Stimulated activated CD8-positive, alpha-beta memory T cell treated with anti-CD3 and anti-CD28 coated beads, Interleukin-15, amount 100 ng/mL, for 24 hours (primary cell): ENCODE results near the gene EFCAB5.
"Not testable (repeated sequence)": the region's sequence is repeated elsewhere in the genome, so short reads cannot be mapped to it uniquely, and the experiment has no call there.

Source experiments
- DNase-seq: peaks from one replicate; pipeline ENCODE4 v3.0.0-alpha.2; 2020; ENCODE audit warnings: low read depth

EFCAB5 gene

DNA sequence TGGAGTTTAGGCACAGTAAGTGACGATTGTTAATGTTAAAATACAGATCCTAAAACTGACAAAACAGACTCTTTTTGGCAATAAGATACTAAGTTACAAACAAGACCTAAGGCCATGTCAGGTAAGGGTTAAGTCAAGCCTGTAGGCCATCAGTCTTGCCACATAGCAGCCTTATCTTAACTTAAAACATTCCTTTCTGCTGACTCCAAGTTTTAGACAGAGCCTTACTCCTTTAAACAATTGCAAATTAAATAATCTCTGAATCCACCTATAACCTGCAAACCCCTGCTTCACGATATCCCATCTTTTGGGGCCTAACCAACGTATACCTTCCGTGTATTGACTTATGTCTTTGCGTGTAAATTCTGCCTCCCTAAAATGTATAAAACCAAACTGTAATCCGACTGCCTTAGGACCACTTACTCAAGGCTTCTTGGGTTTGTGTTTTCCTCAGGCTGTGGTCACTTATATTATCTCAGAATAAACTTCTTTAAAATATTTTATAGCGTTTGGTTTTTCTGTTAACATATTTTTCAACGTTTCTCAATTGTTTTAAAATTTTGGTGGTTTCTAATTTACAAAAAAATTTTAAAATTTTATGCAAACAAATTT, 64.4 kb downstream of the EFCAB5 start:
- DNase-seq, result no peak

DNA sequence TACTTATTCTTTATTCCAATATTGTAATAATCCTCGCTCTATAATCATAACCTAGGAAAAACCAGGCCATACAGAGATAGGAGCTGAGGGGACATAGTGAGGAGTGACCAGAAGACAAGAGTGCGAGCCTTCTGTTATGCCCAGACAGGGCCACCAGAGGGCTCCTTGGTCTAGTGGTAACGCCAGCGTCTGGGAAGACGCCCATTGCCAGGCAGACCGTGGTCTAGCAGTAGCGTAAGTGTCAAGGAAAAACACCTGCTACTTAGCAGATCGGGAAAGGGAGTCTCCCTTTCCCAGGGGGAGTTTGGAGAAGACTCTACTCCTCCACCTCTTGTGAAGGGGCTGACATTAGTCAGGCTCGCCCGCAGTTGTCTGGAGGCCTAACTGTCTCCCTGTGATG, 70.5 kb downstream of the EFCAB5 start:
- not testable (repeated sequence) for DNase-seq

DNA sequence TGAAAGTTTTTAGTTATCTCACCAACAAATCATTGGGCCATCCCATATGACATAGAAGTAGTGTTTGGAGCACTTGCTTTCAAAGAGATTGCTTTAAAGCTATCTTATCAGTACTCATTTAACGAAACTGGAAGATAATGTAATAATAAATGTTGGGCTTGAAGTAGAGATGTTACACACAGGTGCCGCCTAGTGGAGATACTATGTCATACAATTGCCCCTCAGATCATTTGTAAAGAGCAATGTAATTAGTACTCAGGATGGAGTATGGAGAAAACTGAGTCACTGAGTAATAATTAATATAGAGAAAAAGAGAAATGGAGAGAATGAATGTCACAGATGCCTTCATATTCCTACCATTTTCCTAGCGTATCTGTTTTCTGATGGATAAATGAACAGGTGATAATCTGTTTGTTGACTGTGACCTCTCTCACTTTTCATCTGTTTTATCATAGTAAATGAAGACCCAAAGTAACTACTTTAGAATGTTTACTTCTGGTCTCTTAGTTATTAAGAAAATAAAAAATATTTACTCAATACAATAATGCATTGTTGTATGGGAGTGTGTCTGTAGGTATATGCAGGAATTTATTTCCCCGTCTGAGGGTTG, 80.4 kb downstream of the EFCAB5 start:
- no peak for DNase-seq

DNA sequence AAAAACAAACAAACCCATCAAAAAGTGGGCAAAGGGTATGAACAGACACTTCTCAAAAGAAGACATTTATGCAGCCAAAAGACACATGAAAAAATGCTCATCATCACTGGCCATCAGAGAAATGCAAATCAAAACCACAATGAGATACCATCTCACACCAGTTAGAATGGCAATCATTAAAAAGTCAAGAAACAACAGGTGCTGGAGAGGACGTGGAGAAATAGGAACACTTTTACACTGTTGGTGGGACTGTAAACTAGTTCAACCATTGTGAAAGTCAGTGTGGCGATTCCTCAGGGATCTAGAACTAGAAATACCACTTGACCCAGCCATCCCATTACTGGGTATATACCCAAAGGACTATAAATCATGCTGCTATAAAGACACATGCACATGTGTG, 83.9 kb downstream of the EFCAB5 start:
- not testable (repeated sequence) for DNase-seq

DNA sequence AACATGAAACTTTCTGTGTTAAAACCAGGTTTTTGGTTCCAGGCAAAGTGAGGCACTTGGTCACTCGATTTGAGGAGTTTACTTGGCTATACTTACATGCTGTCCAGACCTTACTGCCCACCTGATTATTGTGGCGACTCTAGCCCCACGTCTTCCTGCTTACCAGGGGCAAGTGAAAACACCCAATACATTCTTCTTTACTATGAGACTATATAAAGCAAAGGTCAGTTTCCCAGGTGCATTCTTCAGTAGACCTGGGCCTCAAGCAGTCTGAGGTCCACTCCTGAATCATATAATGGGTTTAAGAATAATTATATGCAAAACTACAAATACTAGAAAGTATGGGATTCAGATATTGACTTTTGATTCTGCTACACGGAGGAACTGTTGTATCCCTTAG, 86.2 kb downstream of the EFCAB5 start:
- no peak for DNase-seq

DNA sequence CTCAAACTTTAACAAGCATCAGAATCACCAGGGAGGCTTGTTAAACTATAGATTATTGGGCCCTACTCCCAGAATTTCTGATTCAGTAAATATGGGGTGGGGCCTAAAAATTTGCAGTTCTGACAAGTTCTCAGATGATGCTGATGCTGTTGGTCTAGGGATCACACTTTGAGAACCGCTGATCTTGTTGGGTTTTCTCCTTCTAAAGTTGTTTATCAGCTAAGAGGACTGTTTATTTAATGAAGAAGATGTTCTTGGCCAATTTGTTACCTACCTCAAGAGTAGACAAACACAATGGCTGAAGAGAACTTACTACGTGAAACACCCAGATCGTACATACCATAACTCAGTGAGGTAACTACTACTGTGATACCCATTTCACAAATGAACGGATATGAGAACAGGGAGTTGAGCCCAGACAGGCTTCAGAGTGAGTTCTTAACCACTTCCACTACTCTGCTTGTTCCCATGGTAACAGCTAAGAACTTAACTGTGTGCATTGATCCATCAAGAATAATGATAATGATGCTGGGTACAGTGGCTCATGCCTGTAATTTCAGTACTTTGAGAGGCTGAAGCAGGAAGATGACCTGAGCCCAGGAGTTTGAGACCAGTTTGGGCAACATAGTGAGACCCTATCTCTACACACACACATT, 89.9 kb downstream of the EFCAB5 start:
- DNase-seq, result no peak

DNA sequence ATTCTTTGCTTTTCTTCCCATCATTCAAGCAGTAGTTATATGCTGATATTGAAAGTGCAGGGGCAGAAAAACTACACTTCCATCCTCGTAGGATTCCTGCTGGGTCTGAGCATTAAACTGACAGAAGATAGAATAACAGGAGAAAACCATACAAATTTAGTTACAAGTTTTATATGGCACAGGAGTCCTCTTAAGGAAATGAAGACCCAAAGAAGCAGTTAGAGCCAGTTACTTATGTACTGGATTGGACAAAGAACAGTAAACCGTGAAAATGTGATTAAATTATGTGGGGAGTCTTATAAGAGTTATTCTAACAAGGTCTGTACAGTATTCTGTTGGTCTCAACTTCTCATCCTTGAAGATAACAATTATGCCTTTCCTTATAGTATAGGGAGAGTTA, 93.9 kb downstream of the EFCAB5 start:
- no peak for DNase-seq

DNA sequence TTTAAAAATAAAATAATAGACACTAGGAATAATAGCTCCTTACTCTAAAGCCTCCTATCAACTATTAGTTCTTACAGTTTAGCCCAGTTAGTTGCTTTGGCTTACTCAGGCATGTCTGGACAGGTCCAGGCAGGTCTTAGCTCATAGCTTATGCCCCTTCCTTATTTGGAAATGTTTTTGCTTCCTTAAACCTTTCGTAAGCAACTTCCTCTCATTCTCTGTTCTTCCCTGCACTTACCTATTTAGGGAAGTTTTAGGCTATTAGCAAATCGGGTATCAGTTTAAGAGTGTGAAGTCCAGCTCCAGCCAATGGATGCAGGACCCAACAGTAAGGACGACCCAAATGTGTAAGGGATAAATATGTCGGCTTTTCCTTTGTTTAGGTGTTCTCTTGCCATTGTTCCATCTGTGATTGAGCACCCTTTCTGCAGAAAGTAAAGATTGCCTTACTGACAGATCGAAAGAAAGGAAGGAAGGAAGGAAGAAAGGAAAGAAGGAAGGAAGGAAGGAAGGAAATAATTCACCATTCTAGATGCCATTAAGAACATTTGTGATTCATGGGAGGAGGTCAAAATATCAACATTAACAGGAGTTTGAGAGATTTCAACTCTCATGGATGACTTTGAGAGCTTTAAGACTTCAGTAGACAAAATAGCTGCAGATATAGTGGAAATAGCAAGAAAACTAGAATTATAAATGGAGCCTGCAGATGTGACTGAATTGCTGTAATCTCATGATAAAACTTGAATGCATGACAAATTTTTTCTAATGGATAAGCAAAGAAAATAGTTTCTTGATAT, 99.5 kb downstream of the EFCAB5 start:
- not testable (repeated sequence) for DNase-seq

DNA sequence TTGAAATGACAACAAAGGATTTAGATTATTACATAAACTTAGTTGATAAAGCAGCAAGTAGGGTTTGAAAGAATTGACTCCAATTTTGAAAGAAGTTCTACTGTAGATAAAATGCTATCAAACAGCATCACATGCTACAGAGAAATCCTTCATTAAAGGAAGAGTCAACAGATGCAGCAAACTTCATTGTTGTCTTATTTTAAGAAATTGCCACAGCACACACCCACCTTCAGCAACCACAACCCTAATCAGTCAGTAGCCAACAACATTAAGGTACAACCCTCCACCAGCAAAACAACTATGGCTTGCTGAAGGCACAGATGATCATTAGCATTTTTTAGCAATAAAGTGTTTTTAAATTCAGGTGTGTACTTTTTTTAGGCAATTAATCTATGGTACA, 100.1 kb downstream of the EFCAB5 start:
- no peak for DNase-seq

DNA sequence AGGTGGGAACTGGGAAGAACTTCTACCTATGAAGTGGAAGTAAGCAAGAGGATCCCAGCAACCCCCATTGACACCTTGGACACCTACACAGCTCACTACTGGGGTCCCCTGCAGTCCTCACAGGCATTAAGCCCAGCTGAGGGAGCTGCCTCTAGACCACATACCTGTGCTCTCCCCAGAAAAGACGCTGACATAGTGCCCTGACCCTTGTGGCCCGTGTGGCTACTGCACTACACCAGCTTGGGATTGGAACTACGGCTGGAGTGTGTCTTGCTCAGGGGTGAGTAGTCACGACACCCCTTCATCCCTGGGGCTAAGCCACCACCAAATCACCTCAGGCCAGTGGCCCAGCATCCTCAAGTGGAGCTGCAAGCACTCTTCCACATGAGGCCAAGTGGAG, 120.9 kb downstream of the EFCAB5 start:
- no peak for DNase-seq

DNA sequence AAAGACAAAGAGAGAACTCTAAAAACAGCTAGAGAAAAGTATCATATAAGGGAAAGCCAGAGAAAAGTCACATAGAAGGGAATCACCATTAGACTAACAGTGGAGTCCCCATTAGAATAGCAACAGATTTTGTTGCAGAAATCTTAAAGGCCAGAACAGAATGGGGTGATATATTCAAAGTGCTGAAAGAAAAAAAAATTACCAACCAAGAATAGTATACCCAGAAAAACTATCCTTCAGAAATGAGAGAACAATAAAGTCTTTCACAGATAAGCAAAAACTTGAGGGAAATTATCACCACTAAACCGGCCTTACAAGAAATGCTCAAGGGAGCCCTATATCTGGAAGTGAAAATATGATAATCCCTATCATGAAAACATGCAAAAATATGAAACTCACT, 123.3 kb downstream of the EFCAB5 start:
- DNase-seq, result no peak

DNA sequence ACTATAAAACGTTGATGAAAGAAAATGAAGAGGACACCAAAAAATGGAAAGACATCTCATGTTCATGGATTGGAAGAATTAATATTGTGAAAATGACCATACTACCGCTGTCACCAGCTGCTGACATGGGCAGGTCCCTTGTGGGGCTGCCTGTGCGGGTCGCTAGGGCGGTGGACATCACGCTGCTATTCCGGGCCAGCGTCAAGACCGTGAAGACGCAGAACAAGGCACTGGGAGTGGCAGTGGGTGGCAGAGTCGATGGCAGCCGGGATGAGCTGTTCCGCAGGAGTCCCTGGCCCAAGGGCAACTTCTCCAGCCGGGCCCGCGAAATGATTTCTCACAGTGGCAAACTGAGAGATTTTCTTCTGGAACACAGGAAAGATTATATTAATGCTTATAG, 127.0 kb downstream of the EFCAB5 start:
- no peak for DNase-seq

DNA sequence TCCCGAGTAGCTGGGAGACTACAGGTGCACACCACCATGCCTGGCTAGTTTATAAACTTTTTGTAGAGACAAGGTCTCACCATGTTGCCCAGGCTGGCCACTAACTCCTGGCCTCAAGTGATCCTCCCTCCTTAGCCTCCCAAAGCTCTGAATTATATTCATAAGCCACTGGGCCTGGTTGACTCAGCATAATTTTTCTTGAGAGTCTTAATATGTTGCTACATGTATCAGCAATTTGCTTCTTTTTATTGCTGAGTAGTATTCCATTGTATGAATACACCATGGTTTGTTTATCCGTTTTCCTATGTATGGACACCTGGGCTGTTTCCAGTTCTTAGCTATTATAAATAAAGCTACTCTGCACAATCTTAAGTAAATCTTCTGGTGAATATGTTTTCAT, 132.8 kb downstream of the EFCAB5 start:
- DNase-seq, result no peak

DNA sequence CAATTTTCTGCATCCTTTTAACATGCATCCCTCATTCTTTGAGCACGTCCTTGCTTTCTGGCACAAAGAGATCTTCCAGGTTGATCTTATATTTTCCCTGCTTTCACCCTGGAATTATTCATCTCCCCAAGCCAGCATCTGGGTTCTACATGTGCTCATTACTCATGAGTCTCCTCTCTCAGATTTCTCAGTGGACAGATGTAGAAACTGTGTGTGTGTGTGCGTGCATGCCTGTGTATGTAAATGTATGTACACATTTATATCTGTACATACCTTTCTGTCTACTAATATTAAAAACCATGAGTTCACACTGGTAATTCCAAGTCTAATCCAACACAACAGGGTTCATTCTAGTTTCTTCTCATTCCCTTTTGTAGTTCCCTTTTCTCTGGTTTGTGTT, 133.3 kb downstream of the EFCAB5 start:
- DNase-seq, result no peak

DNA sequence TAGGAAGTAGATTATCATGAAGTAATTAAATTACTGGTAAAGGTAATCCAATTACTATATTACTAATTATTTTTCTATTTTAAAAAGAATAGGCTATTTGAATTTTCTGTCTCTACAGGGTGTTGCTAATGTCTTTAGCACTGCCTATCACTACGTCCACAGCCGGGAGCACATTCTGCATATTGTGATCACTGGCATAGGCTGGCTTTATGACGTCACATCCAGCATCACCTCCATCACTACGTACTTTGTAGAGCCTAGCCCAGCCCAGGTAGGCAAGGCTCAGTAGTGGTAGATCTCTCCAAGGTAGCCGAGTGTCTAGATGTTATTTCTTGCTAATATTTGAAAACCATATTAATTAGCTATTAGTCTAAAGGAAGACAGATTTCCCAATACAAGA, 141.3 kb downstream of the EFCAB5 start:
- no peak for DNase-seq

DNA sequence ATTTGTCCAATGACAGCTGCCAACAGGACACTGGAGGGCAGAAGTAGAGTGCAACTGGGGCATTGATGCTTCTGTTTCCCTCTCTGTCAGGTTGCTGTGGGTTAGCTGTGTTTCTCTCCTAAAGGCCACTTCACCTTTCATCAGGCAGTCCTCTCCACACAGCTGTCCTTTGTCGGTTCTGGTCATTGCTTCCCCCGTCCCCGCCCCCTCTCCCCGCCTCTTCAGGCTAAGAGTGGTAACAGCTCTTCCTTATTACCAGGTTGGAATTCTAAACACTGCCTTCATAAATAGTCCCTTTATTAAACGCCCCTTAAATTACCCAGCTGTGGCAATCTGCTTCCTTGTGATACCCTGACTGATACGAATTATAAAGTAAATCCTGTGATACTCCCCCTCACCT, 143.4 kb downstream of the EFCAB5 start:
- no peak for DNase-seq

DNA sequence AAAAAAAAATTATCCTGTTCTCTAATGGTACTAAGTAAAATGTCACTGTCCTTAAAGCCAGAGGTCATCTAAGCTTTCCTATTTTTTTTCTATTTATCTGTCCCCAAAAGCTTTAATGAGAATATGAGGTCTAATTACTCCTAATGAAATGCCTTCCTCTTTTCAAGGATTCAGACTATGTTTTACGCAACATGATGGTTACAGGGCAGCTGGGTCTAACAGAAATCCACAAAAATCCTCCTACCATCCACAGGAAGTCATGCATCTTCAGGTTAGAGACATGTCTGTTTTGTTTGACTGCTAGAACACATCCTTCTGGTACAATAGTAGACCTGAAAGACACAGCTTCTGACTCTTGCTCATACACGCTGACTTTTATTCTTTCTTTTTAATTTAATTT, 145.5 kb downstream of the EFCAB5 start:
- DNase-seq, result no peak

DNA sequence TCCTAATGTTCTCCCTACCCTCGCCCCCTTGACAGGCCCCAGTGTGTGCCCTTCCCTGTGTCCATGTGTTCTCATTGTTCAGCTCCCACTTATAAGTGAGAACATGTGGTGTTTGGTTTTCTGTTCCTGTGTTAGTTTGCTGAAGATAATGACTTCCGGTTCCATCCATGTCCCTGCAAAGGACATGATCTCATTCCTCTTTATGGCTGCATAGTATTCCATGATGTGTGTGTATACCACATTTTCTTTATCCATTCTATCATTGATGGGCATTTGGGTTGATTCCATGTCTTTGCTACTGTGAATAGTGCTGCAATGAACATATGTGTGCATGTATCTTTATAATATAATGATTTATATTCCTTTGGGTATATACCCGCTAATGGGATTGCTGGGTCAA, 146.0 kb downstream of the EFCAB5 start:
- DNase-seq, result not testable (repeated sequence)

DNA sequence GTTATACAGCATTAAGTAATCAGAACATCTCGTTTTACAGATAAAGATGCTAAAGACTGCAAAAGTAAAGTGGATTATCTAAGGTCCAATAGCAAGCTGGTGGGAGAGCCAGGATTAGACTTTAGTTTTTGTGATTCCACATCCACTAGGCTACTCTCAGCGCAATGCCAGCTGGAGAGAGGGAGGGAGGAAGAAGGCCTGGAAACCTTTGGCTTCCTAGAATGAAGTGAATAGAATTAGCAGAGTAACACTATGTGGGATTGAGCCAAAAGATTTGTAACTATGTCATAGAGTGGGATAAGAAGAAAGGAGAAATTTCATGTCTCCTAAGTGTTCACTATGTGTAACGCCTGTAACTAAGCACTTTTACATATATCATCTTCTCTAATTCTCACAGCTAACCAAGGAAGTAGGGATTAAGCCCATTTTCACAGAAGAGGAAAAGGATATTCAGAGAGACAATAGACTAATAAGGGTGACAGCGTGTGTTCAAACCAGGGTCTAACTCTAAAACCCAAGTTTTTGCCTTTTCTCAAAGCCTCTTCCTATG, 149.8 kb downstream of the EFCAB5 start:
- no peak for DNase-seq

DNA sequence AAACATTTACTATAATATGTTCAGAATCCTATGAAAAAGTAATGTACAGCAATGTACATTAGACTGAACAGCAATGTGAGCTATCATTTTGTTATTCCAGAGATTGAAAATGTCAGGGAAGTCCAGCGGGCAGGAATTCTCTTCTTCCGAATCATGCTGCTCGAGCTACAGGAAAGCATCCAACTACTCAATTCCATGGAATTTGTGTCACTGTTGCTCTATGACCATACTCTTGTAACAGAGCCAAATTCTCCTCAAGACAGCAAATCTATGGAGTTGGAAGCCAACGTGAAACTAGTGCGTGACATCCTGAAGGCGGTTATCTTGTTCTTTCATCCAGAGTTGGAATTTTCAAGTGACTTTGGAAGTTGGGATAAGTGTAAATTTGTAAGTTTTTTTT, 150.3 kb downstream of the EFCAB5 start:
- DNase-seq, result no peak

DNA sequence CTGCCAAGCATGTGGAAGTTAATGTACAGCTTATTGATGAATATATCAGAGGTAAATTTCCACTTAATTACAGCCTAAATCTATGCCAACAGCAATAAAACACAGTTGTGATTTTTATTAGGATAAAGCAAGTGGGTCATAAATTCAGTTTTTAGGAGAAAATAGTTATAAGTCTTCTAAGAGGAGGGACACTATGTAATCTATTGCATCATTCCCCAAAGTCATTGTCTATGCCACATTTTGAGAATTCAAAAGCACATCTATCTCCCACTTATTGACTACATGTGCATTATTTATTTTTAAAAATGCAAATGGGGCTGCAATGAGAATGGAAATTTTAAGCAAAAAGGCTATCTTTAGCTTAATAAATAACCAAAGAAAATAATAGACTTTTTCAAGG, 151.5 kb downstream of the EFCAB5 start:
- DNase-seq, result no peak

DNA sequence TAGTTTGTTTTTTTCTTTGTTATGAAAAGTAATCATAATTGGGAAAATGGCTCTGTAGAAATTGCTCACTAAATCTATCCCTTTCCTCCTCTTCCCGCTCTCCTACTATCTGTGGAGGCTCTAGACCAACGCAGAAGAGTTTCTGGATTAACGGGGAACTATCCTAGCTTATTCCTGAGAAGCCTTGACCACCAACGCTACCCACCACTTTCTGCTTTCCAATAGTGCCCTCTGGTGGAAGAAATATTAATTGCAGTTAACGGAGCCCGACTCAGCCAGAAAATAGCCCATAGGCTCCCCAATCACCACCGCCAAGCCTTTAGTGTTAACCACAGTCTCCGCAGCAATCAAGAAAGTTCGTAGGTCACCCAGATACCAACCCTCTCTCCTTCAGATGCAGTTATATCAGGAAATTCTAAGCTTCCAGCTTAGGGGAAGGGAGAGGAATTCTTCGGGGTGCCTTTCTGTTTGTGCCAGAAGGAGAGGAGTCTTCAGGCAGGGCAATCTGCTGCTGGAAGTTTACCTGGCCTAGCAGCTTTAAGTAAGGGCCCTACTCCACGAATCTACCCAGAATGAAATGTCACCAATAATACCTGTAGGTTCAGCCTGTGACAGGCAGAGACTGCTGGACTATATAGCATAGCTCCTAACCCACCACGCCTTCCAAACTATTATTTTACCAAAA, 152.2 kb downstream of the EFCAB5 start:
- DNase-seq, result no peak
